ENCODE data around the gene SV2C. TPM values are rescaled to one million over a fixed set of nuclear protein-coding genes. Genes with fewer than 3 reads are reported as not detected.

Gene SV2C
- total RNA-seq, 1 donor from 2014 or later, result 0.32 TPM

GRCh38 chr5:76385540-76385939, 302.4 kb downstream of the SV2C start:
- DNase-seq, result peak; percentile 63
- H3K27ac ChIP-seq, result no peak overlapping the region
- no peaks in the 10 kb centered on the region for H3K4me1 ChIP-seq
- no peaks in the 10 kb centered on the region for H3K36me3 ChIP-seq
- H3K4me3 ChIP-seq, result no peak overlapping the region
- ATAC-seq, result peak; percentile 71 to 81
- H3K27me3 ChIP-seq (ENCODE audit: low read depth), result no peaks in the 10 kb centered on the region
- intact Hi-C loops (cut with DNase I), result no loop called here
- TF ChIP-seq, protein P1, sequence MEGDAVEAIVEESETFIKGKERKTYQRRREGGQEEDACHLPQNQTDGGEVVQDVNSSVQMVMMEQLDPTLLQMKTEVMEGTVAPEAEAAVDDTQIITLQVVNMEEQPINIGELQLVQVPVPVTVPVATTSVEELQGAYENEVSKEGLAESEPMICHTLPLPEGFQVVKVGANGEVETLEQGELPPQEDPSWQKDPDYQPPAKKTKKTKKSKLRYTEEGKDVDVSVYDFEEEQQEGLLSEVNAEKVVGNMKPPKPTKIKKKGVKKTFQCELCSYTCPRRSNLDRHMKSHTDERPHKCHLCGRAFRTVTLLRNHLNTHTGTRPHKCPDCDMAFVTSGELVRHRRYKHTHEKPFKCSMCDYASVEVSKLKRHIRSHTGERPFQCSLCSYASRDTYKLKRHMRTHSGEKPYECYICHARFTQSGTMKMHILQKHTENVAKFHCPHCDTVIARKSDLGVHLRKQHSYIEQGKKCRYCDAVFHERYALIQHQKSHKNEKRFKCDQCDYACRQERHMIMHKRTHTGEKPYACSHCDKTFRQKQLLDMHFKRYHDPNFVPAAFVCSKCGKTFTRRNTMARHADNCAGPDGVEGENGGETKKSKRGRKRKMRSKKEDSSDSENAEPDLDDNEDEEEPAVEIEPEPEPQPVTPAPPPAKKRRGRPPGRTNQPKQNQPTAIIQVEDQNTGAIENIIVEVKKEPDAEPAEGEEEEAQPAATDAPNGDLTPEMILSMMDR (IDR thresholded peaks at IDR 0.05), result no peak
- no peaks in the 10 kb centered on the region for H3K9me3 ChIP-seq

DNA sequence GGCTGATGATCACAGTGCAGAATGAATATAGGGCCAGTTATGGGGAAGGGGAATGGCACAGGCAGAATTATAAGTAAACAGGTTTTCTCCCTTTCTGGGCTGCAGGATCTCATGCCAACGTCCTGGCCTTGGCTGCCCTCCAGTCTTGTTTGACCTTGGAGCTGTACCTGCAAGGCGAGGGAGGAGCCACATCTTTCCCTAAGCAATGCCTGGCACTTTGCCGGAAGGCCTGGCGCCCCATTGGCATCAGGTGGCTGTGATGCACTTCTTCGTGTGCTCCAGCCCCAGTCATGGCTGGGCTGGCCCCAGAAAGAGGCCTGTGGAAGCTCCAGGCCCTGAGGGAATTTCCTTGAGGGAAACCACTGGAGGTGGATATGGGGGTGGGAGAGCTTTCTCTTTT, 303.2 kb downstream of the SV2C start:
- Histone ChIP-seq H3K9me3 (no peaks in the 10 kb centered on the region), H3K27me3 (ENCODE audit: low read depth) (no peaks in the 10 kb centered on the region), H3K36me3 (no peaks in the 10 kb centered on the region), H3K4me3 (no peak overlapping the region), H3K4me1 (no peaks in the 10 kb centered on the region), H3K27ac (no peak overlapping the region)
- intact Hi-C loops (cut with DNase I), result no loop called here
- TF ChIP-seq, protein P1 (IDR thresholded peaks at IDR 0.05), result no peak
- peak; percentile 84 for DNase-seq
- peak; percentile 70 to 81 for ATAC-seq

DNA sequence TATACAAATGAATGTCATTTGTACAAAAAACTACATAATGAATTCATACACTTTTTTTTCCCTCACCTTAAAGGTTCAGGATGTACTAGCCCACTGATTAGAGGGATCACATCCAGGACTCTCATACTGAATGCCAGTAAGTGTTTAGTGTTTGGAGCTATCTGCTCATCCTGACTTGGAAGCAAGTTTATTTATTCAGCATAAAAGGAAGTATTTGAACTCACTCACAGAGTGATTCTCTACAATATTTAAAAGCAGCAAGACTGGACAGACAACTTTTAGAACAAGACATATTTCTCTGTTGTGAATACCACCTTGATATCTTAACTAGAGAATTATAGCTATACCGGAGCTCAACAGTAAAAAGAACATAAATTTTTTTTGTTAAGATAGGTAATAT, 305.1 kb downstream of the SV2C start:
- no peak overlapping the region for H3K27ac ChIP-seq
- H3K36me3 ChIP-seq, result no peaks in the 10 kb centered on the region
- H3K4me3 ChIP-seq, result no peak overlapping the region
- TF ChIP-seq, protein P1 (IDR thresholded peaks at IDR 0.05), result no peak
- DNase-seq, result no peak
- H3K4me1 ChIP-seq, result no peaks in the 10 kb centered on the region
- no peaks in the 10 kb centered on the region for H3K27me3 ChIP-seq (ENCODE audit: low read depth)
- no peaks in the 10 kb centered on the region for H3K9me3 ChIP-seq
- ATAC-seq, result no peak
- intact Hi-C loops (cut with DNase I), result no loop called here

DNA sequence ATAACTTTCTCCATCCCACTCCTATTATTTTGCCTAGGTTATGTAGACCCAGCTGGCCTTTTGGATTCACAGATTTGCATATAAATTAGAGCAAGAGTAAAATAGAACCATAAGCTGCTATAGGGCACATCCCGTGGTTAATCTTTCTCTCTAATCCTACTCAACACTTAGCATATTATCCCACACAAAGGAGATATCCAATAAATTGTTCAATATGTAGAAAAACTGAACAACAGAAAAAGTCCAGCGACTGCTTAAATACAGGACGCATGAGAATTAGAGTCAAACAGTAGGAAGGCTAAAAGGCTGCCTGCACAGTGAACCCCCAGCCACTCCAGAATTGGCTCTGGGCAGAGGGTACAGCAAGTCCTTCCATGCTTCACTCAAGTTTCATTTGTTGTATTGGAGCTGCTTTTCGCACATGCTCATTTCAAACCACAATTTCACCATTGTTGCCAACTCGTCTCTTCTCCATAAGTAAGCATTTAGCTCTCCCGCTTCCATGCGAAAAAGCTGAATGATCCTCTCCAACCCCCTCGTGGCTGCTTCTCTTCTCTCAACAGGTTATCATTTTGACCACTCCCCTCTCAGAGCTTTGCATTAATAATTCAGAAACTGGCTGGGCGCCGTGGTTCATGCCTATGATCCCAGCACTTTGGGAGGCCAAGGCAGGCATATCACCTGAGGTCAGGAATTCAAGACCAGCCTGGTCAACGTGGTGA, 305.8 kb downstream of the SV2C start:
- ATAC-seq (no peak), DNase-seq (no peak)
- Histone ChIP-seq H3K27ac (no peak overlapping the region), H3K36me3 (no peaks in the 10 kb centered on the region), H3K9me3 (no peaks in the 10 kb centered on the region), H3K27me3 (ENCODE audit: low read depth) (no peaks in the 10 kb centered on the region), H3K4me1 (no peaks in the 10 kb centered on the region), H3K4me3 (no peak overlapping the region)
- intact Hi-C loops (cut with DNase I), result no loop called here
- TF ChIP-seq, protein P1 (IDR thresholded peaks at IDR 0.05), result no peak

DNA sequence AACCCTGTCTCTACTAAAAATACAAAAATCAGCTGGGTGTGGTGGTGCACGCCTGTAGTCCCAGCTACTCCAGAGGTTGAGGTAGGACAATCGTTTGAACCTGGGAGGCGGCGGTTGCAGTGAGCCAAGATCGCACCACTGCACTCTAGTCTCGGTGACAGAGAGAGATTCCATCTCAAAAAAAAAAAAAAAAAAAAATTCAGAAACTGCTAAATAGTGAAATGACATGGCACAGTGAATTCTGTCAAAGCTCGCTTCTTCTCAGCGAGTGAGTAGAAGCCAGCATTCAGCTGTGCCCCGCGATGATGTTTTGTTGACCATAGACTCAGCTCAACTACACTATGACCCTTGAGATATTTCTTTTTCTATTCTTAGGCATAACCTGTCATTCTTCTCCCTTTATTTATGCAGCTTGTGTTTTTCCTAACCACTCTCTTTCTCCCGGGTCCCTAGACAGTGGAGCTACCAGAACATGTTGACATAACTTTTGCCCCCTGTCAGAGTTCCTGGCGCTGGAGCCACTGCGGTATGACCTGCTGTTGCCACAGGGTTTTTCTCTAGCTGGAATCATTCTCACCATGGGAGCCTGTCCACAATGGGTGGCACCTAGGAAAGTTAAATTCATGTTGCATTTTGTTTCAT, 306.5 kb downstream of the SV2C start:
- H3K4me1 ChIP-seq, result no peaks in the 10 kb centered on the region
- H3K4me3 ChIP-seq, result no peak overlapping the region
- H3K9me3 ChIP-seq, result no peaks in the 10 kb centered on the region
- no peaks in the 10 kb centered on the region for H3K27me3 ChIP-seq (ENCODE audit: low read depth)
- intact Hi-C loops (cut with DNase I), result no loop called here
- DNase-seq, result no peak
- H3K36me3 ChIP-seq, result no peaks in the 10 kb centered on the region
- TF ChIP-seq, protein P1 (IDR thresholded peaks at IDR 0.05), result no peak
- no peak for ATAC-seq
- H3K27ac ChIP-seq, result no peak overlapping the region
